OCI-LY3 (cell line): ENCODE results near the gene APBA3.

Source experiments
- EZH2phosphoT487 ChIP-seq: fragments of 200-600 bp; shearing (Covaris generic); IDR thresholded peaks from 2 replicates; pipeline ENCODE4 v1.6.1; 2018; ENCODE audit warnings: antibody characterized with exemption, mixed run types, low read depth
- TF ChIP-seq, protein P1 (sequence below): fragments of 200-600, 300-600 bp; sonication (generic); IDR thresholded peaks from 2 replicates; pipeline ENCODE4 v1.5.1; 2014; ENCODE audit warnings: antibody characterized with exemption, low read length, low read depth

DNA sequence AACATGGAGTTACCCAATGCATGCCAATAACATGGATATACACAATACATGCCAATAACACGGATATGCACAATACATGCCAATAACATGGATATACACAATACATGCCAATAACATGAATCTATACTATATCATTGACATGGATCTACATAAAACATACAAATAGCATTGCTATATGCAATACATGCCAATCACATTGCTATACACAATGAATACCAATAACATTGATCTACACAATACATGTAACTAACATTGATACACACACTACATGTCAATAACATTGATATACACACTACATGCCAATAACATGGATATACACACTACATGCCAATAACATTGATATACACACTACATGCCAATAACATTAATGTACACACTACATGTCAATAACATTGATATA lies 60.3 kb downstream of the APBA3 start:
- TF ChIP-seq, protein P1, sequence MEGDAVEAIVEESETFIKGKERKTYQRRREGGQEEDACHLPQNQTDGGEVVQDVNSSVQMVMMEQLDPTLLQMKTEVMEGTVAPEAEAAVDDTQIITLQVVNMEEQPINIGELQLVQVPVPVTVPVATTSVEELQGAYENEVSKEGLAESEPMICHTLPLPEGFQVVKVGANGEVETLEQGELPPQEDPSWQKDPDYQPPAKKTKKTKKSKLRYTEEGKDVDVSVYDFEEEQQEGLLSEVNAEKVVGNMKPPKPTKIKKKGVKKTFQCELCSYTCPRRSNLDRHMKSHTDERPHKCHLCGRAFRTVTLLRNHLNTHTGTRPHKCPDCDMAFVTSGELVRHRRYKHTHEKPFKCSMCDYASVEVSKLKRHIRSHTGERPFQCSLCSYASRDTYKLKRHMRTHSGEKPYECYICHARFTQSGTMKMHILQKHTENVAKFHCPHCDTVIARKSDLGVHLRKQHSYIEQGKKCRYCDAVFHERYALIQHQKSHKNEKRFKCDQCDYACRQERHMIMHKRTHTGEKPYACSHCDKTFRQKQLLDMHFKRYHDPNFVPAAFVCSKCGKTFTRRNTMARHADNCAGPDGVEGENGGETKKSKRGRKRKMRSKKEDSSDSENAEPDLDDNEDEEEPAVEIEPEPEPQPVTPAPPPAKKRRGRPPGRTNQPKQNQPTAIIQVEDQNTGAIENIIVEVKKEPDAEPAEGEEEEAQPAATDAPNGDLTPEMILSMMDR = no peak
- no peak for TF ChIP-seq EZH2phosphoT487
